Sigmoid colon (tissue), 7 donors: Measurements from ENCODE around the gene SMU1. TPM values are rescaled to one million over a fixed set of nuclear protein-coding genes. Genes with fewer than 3 reads are reported as not detected.
"Not testable (repeated sequence)": the region's sequence is repeated elsewhere in the genome, so short reads cannot be mapped to it uniquely, and the experiment has no call there.

Experiments
- DNase-seq: peaks from one replicate; pipeline ENCODE4 v3.0.0-alpha.2; 2019
- H3K27ac ChIP-seq, 4 donors: fragments of 200-600 bp; sonication (generic); one replicate each; pipeline ENCODE4 v1.5.1; 2016 to 2019; ENCODE audit warnings: mild to moderate bottlenecking in 1 of 4
- H3K27me3 ChIP-seq, 3 donors: fragments of 200-600 bp; sonication (generic); one replicate each; pipeline ENCODE4 v1.5.1; 2019; ENCODE audit warnings: mild to moderate bottlenecking in 1 of 3
- H3K36me3 ChIP-seq, 4 donors: fragments of 200-600 bp; sonication (generic); one replicate each; pipeline ENCODE4 v1.5.1; 2016 to 2019
- H3K4me1 ChIP-seq, 4 donors: fragments of 200-600 bp; sonication (generic); one replicate each; pipeline ENCODE4 v1.5.1; 2017 to 2019
- H3K4me3 ChIP-seq, 4 donors: fragments of 200-600 bp; sonication (generic); one replicate each; pipeline ENCODE4 v1.5.1; 2017 to 2019; ENCODE audit warnings: mild to moderate bottlenecking in 2 of 4, moderate library complexity in 1 of 4
- H3K9me3 ChIP-seq, 4 donors: fragments of 200-600 bp in 3 of 4; sonication (generic) in 3 of 4; one replicate each; pipeline versions ENCODE4 v1.5.1 to v1.6.1; 2013 to 2019
- CTCF ChIP-seq, 4 experiments: fragments of 450-650 bp in 3 of 4; fragments of 200-600 bp in 1 of 4; IDR thresholded peaks; one replicate each; pipeline ENCODE4 v1.5.1; 2016 to 2019; ENCODE audit warnings: antibody characterized with exemption in 4 of 4, mild to moderate bottlenecking in 3 of 4, moderate library complexity in 2 of 4
- EP300 ChIP-seq, 4 donors: sonication (generic); formaldehyde crosslinking; IDR thresholded peaks; one replicate each; pipeline ENCODE4 v1.6.1; 2017; ENCODE audit warnings: antibody characterized with exemption in 4 of 4
- POLR2A ChIP-seq, 2 donors: fragments of 450-650 bp; IDR thresholded peaks; one replicate each; pipeline ENCODE4 v1.6.1; 2016; ENCODE audit warnings: antibody characterized with exemption in 2 of 2, mild to moderate bottlenecking in 2 of 2, moderate library complexity in 2 of 2
- POLR2AphosphoS5 ChIP-seq, 4 donors: sonication (generic); formaldehyde crosslinking; IDR thresholded peaks; one replicate each; pipeline ENCODE4 v1.6.1; 2017; ENCODE audit warnings: antibody characterized with exemption in 4 of 4
- WGBS, 2 donors: extraction: QIAGEN DNeasy Blood & Tissue Kit; methylation state at CpG; one replicate each; pipeline ENCODE4 v1.1.7; 2013; 5-methylcytosine and 5-hydroxymethylcytosine counted together
- intact Hi-C: fragments of 100-400 bp; cut with DNase I; formaldehyde crosslinking; loops from one replicate; pipeline ENCODE4 v1.15.1; 2023
- polyA plus RNA-seq, 3 donors: library from polyadenylated mRNA; stranded (reverse); fragments of 200-250 nt; gene quantifications; one replicate each; pipeline ENCODE4 v1.2.3, GENCODE V29; 2013
- total RNA-seq, 4 donors: library from RNA; depleted of rRNA; stranded (reverse); fragments of >200 nt; gene quantifications; one replicate each; pipeline ENCODE4 v1.1.0, GENCODE V29; 2016
- donor health status: healthy with polysubstance abuse.
- donor health status: Bipolar disorder and iron deficiency.
- donor health status: healthy.

Gene SMU1
- total and polyA plus RNA-seq, 7 donors = 8.4 to 22.3 (median 15.0) TPM

- 92 to 93% methylated on average over 4 of the region's 4 CpGs for WGBS, 2 donors
Measured at GRCh38 chr9:33007755-33008154, 68.7 kb downstream of the SMU1 start.

GRCh38 chr9:33005335-33005734, 71.1 kb downstream of the SMU1 start:
- H3K27ac ChIP-seq, intact Hi-C loops, DNase-seq: not testable (repeated sequence)

More at GRCh38 chr9:33007755-33008154, 68.7 kb downstream of the SMU1 start:
- Histone ChIP-seq H3K36me3 (no peaks in the 10 kb centered on the region), H3K27ac (no peak overlapping the region), H3K9me3 (no peaks in the 10 kb centered on the region), H3K4me3 (no peak overlapping the region), H3K4me1 (no peaks in the 10 kb centered on the region), H3K27me3 (no peaks in the 10 kb centered on the region)
- intact Hi-C loops = no loop called here
- TF ChIP-seq CTCF (IDR thresholded peaks at IDR 0.05) = no peak
- no peak for DNase-seq

GRCh38 chr9:33000682-33001055, 75.8 kb downstream of the SMU1 start:
- Histone ChIP-seq H3K4me1 (peaks cover 0 to 18% (median 9%) of the 10 kb centered on the region in 4 donors), H3K27ac (peak overlapping the region; percentile 83 to 96 (median 91)), H3K4me3 (peak overlapping the region; percentile 64 to 83 (median 72)), H3K36me3 (peaks cover 0 to 15% (median 14%) of the 10 kb centered on the region in 4 donors)
- intact Hi-C loops = loop anchor here (1.0 to 2.0 kb wide), 2 partner anchors 25 to 428 kb away; partner anchors contain the start of genes DNAJA1 and NDUFB6
- H3K9me3 ChIP-seq, DNase-seq, H3K27me3 ChIP-seq: not testable (repeated sequence)
- WGBS, 2 donors = 3 to 7% methylated on average over 12 of the region's 12 CpGs

More at GRCh38 chr9:33005335-33005734, 71.1 kb downstream of the SMU1 start:
- H3K4me3 ChIP-seq, H3K36me3 ChIP-seq, H3K9me3 ChIP-seq, H3K27me3 ChIP-seq: not testable (repeated sequence)
- H3K4me1 ChIP-seq = peaks cover 0 to 12% (median 3%) of the 10 kb centered on the region in 4 donors

- TF ChIP-seq CTCF (IDR thresholded peaks at IDR 0.05) (no peak), POLR2A (IDR thresholded peaks at IDR 0.05) (no peak), EP300 (IDR thresholded peaks at IDR 0.05) (no peak), POLR2AphosphoS5 (IDR thresholded peaks at IDR 0.05) (no peak)
- Histone ChIP-seq H3K27me3 (no peaks in the 10 kb centered on the region), H3K4me3 (no peak overlapping the region), H3K27ac (no peak overlapping the region), H3K36me3 (peaks cover 14 to 46% (median 28%) of the 10 kb centered on the region in 4 donors), H3K9me3 (no peaks in the 10 kb centered on the region), H3K4me1 (peaks cover 0 to 16% (median 7%) of the 10 kb centered on the region in 4 donors)
- DNase-seq = no peak
- intact Hi-C loops = no loop called here
- 71 to 81% methylated on average over 3 of the region's 3 CpGs for WGBS, 2 donors
Measured at GRCh38 chr9:32992595-32993238, 83.8 kb downstream of the SMU1 start.

- WGBS, 2 donors = 85 to 91% methylated on average over 6 of the region's 6 CpGs
Measured at GRCh38 chr9:32991897-32992594, 84.4 kb downstream of the SMU1 start.

More at GRCh38 chr9:32991897-32992594, 84.4 kb downstream of the SMU1 start:
- no peak for TF ChIP-seq POLR2AphosphoS5 (IDR thresholded peaks at IDR 0.05)
- TF ChIP-seq POLR2A (IDR thresholded peaks at IDR 0.05) = no peak
- no peak for TF ChIP-seq EP300 (IDR thresholded peaks at IDR 0.05)
- TF ChIP-seq CTCF (IDR thresholded peaks at IDR 0.05) = no peak
- H3K4me1 ChIP-seq = peaks cover 0 to 16% (median 7%) of the 10 kb centered on the region in 4 donors
- no peak for DNase-seq
- no peaks in the 10 kb centered on the region for H3K27me3 ChIP-seq
- H3K9me3 ChIP-seq = no peaks in the 10 kb centered on the region
- H3K27ac ChIP-seq = no peak overlapping the region
- peaks cover 21 to 51% (median 32%) of the 10 kb centered on the region in 4 donors for H3K36me3 ChIP-seq
- intact Hi-C loops = no loop called here
- no peak overlapping the region for H3K4me3 ChIP-seq

Other genes with a start within 250 kb of the SMU1 start
- 10 to 100 TPM; 11.4 to 27.1 (median 18.0) TPM for gene APTX, start 75.0 kb downstream of the SMU1 start, total RNA-seq
- gene APTX, start 75.0 kb downstream of the SMU1 start, polyA plus RNA-seq = 10 to 100 TPM; 21.6 to 32.3 (median 24.7) TPM
- 100 to 1,000 TPM in 1 of 4 donors, 10 to 100 TPM in 3; 49.0 to 102 (median 76.6) TPM for gene DNAJA1, start 51.4 kb downstream of the SMU1 start, total RNA-seq
- gene DNAJA1, start 51.4 kb downstream of the SMU1 start, polyA plus RNA-seq = 10 to 100 TPM; 59.5 to 94.6 (median 71.1) TPM
- gene B4GALT1, start 90.7 kb upstream of the SMU1 start, total RNA-seq = 10 to 100 TPM; 20.3 to 28.0 (median 25.0) TPM
- 100 to 1,000 TPM in 1 of 3 donors, 10 to 100 TPM in 2; 24.0 to 107 (median 61.5) TPM for gene B4GALT1, start 90.7 kb upstream of the SMU1 start, polyA plus RNA-seq
- not detected for gene SPINK4, start 163.5 kb upstream of the SMU1 start, total RNA-seq
- 1,000 to 10,000 TPM in 1 of 3 donors, 100 to 1,000 TPM in 1, 10 to 100 TPM in 1; 26.4 to 1,105 (median 121) TPM for gene SPINK4, start 163.5 kb upstream of the SMU1 start, polyA plus RNA-seq
- gene BAG1, start 188.0 kb upstream of the SMU1 start, total RNA-seq = 100 to 1,000 TPM in 3 of 4 donors, 10 to 100 TPM in 1; 93.3 to 164 (median 135) TPM
- 100 to 1,000 TPM; 105 to 243 (median 198) TPM for gene BAG1, start 188.0 kb upstream of the SMU1 start, polyA plus RNA-seq
- 10 to 100 TPM; 54.6 to 79.6 (median 64.3) TPM for gene CHMP5, start 188.4 kb upstream of the SMU1 start, total RNA-seq
- gene CHMP5, start 188.4 kb upstream of the SMU1 start, polyA plus RNA-seq = 100 to 1,000 TPM in 2 of 3 donors, 10 to 100 TPM in 1; 80.6 to 307 (median 183) TPM
- gene NFX1, start 213.8 kb upstream of the SMU1 start, total RNA-seq = 10 to 100 TPM; 34.3 to 40.7 (median 38.6) TPM
- 10 to 100 TPM; 15.7 to 18.6 (median 17.7) TPM for gene NFX1, start 213.8 kb upstream of the SMU1 start, polyA plus RNA-seq